ENCODE results near the gene ZNF215.
"Not testable (repeated sequence)": the region's sequence is repeated elsewhere in the genome, so short reads cannot be mapped to it uniquely, and the experiment has no call there.

Gene ZNF215

GRCh38 chr11:6926208-6927029 lies at the start of gene ZNF215:
Gene ZNF215, plus strand, starts transcription at chr11:6926426. Its CDS starts 5,847 bp downstream, at chr11:6932273.
- DNase-seq: peak; percentile 28 to 39

DNA sequence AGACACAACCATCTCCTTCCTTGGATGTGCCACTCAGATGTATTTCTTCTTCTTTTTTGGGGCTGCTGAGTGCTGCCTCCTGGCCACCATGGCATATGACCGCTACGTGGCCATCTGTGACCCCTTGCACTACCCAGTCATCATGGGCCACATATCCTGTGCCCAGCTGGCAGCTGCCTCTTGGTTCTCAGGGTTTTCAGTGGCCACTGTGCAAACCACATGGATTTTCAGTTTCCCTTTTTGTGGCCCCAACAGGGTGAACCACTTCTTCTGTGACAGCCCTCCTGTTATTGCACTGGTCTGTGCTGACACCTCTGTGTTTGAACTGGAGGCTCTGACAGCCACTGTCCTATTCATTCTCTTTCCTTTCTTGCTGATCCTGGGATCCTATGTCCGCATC lies 49.3 kb upstream of the ZNF215 start:
- DNase-seq: no peak

DNA sequence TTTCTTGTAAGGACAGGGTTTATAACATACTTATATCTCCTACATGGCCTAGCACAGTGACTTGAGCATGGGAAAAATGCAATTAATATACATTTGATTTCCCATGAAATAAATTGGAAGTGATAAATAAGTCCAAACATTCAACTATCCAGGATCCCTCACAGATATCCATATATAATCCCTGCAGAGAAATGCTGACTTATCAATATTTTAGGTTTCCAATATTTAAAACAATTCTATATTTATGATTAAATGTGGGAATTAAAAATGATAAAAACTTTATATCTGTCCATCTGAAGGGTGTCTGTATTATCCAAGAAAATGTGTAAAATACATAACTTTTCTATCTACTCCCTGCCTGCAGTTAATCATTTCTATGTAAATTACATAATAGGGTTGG lies 43.5 kb upstream of the ZNF215 start:
- no peak for DNase-seq

GRCh38 chr11:6887711-6888110 lies 38.5 kb upstream of the ZNF215 start:
- not testable (repeated sequence) for DNase-seq

GRCh38 chr11:6888830-6889229 lies 37.4 kb upstream of the ZNF215 start:
- no peak for DNase-seq

DNA sequence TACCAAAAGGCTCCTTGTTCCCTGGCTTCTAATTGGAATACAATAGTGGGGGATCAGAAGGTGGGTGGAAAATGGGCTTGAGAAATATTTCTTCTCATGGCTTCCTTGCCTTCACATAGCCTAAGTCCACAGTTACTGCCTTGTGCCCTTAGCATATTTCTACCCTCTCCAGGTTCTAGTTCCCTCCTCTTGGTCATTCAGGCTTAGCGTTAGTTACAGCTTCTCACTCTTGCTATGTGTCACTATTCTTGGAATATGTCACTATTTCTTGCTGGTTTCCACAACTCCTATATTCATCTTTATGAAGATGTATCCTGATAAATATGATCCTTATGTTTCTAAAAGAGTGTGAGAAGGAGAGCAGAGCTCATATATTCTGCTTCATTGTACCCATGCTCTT lies 36.4 kb upstream of the ZNF215 start:
- no peak for DNase-seq

DNA sequence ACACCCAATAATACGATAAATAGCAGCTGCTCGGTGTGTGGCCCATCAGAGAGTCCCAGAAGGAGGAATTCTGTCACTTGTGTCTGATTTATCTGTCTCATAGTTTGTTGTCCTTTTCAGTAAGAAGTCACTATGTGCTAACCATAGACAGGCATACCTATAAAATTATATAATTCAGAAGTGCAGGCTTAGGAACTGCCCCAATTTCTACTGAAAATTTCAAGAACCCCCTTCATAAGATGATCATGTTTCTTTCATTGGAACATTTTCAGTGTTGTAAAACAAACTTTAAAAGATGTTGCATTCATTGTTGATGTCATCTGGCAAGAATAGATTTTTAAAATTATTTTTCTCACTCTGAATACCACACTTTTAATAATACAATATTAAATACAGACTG lies 33.8 kb upstream of the ZNF215 start, which contains the start of gene OR2D2:
Gene OR2D2 (minus strand): TSS at position 101 of the 400 bp plus-strand sequence. CDS start 0 bp downstream, at position 101.
- no peak for DNase-seq

- no peak for DNase-seq
Measured at GRCh38 chr11:6894097-6894496, 32.1 kb upstream of the ZNF215 start.

GRCh38 chr11:6895010-6895409 lies 31.2 kb upstream of the ZNF215 start:
- DNase-seq: no peak

GRCh38 chr11:6898911-6899310 lies 27.3 kb upstream of the ZNF215 start:
- no peak for DNase-seq

GRCh38 chr11:6900327-6900999 lies 25.8 kb upstream of the ZNF215 start:
- DNase-seq: no peak

DNA sequence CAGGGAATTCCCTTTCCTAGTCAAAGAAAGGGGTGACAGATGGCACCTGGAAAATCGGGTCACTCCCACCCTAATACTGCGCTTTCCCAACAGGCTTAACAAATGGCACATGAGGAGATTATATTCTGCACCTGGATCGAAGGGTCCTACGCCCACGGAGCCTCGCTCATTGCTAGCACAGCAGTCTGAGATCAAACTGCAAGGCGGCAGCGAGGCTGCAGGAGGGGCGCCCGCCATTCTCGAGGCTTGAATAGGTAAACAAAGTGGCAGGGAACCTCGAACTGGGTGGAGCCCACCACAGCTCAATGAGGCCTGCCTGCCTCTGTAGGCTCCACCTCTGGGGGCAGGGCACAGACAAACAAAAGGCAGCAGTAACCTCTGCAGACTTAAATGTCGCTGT lies 21.4 kb upstream of the ZNF215 start:
- DNase-seq: not testable (repeated sequence)

DNA sequence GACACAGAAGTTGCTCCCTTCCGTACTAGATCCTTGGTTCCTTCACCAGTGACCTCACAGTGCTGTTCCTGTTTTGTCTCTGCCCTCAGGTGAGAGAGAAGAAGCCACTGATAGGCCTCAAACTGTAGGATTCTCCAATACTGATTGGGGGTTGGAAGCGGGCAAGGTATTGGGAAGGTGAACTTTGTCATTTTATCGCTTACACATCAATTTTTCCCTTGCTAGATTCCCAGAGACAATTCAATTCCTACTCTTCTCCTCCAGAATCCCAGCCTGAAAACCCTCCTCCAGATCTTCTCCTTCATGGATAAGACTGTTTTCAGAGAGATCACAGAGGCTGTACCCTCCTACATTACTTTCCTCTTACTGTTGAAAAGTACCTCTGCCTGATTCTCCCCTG lies 14.8 kb upstream of the ZNF215 start:
- no peak for DNase-seq

DNA sequence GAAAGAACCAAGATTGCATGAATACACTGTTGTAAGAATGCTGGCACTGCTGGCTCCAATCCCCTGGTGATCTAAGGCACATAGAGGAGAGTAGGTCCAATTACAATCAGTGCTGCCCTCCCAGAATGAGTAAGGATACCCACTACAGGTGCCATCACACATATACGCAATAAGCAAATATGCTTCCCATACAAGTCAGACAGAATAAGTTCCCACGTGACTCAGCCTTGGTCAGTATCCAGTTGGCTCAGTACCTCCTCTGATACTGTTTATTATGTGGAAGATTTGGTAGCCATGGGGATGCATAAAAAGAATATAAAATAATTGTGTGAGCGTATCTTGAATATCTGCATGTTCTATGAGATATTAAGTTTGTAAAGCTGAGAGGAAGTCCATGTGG lies 14.3 kb upstream of the ZNF215 start:
- DNase-seq: no peak

DNA sequence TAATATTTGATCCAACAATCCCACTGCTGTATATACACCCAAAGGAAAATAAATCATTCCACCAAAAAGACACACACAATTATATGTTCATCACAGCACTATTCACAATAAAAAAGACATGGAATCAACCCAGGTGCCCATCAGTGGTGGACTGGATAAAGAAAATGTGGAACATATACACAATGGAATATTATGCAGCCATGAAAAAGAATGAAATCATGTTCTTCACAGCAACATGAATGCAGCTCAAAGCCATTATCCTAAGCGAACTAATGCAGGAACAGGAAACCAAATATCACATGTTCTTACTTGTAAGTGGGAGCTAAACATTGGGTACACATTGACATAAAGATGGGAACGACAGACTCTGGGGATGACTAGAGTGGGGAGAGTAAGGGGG lies 6.5 kb upstream of the ZNF215 start:
- no peak for DNase-seq

GRCh38 chr11:6920702-6921101 lies 5.5 kb upstream of the ZNF215 start, which contains the start of gene OR2D3:
Gene OR2D3, plus strand, starts transcription at chr11:6921002. Its CDS starts 0 bp downstream, at chr11:6921002.
- no peak for DNase-seq

DNA sequence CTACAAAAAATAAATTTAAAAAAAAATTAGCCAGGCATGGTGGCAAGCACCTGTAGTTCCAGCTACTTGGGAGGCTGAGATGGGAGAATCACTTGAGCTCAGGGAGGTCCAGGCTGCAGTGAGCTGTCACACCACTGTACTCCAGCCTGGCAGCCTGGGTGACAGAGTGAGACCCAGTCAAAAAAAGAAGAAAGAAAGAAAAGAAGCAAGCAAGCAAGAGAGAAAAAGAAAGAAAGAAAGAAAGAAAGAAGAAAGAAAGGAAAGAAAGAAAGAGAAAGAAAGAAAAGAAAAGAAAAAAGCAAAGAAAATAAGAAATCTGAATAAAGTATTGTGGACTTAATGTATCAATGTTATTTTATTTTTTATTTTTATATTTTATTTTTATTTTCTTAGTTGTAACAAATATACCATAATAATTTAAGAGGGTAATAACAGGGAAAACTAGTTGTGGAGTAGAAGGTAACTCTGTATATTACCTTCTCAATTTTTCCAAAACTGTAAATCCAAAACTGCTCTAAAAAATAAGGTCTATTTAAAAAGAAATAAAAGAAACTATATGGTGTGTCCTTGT lies 1.1 kb upstream of the ZNF215 start:
- no peak for DNase-seq

GRCh38 chr11:6925636-6926207 lies 504 bp upstream of the ZNF215 start:
- no peak for DNase-seq

DNA sequence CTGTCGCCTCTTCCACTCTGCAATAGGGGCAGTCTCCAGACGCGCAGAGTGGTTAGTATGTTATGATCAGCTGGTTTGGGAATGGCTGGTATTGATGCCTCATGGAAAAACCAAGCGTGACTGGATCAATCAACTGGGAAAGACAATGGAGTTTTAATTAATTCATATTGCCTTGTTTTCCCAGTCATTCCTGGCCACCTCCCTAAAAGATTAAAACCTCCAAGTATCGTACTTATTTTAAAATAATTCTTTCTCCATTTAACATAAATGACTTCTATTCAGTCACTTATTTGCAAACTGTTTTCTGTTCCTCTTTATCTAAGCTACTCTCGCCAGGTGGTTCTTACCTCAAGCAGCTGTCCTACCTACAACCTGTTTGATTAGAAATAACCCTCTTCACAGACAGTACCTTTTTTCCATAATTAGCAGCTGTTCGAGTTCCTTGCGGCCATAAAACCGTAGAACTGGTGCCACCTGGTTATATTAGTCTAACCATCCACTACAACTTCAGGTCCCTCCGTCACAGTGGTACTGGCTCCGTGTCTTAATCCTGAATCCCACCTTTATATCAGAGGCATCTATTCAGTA lies 898 bp downstream of the ZNF215 start:
- DNase-seq: no peak

- DNase-seq: no peak
Measured at GRCh38 chr11:6928916-6929315, 2.7 kb downstream of the ZNF215 start.

GRCh38 chr11:6931146-6931713 lies 5.0 kb downstream of the ZNF215 start:
- no peak for DNase-seq

- no peak for DNase-seq
Measured at GRCh38 chr11:6932145-6932544, 5.9 kb downstream of the ZNF215 start.

DNA sequence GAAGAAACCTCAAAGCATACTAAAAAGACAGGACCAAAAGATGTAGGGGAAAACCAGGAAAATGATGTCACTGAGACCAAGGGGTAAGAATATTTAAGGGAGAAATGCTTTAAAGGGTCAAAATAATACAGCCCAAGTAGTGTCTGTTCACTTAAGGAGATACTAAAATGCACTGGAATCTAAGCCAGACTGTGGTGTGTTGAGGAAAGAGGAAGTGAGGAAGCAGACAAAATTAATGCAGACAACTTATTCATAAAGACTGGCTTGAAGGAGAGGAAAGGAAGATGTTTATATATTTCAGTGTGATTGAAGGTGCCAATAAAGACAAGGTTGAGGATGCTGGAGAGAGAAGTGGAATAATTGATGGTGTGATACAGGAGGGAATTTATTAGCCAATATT lies 15.7 kb downstream of the ZNF215 start:
- DNase-seq: no peak

All from activated CD4-positive, alpha-beta T cell treated with anti-CD3 and anti-CD28 coated beads, Interleukin-2, amount 50 U/mL, for 48 hours (primary cell).